SK-N-SH (cell line): Measurements from ENCODE around the gene VWF.

Experiments used
- CTCF ChIP-seq: fragments of 200-600 bp; sonication (generic); IDR thresholded peaks from 2 replicates; pipeline ENCODE4 v1.6.1; 2017; ENCODE audit warnings: antibody characterized with exemption, mild to moderate bottlenecking, moderate library complexity
- EP300 ChIP-seq, 2 experiments: IDR thresholded peaks; 2 replicates each; pipeline versions ENCODE4 v1.4.0 to v1.6.1; 2012; ENCODE audit warnings: borderline replicate concordance in 1 of 2, low read depth in 1 of 2, low read length in 1 of 2
- IRF3 ChIP-seq: fragments of 150-350 bp; IDR thresholded peaks from 2 replicates; pipeline ENCODE4 v1.6.1; 2016; ENCODE audit warnings: mild to moderate bottlenecking, low read depth, low read length
- MXI1 ChIP-seq: IDR thresholded peaks from 2 replicates; pipeline ENCODE4 v1.6.1; 2012; ENCODE audit warnings: mild to moderate bottlenecking, low read depth, low read length, improper control_type of control experiment
- POLR2AphosphoS5 ChIP-seq: IDR thresholded peaks from 2 replicates; pipeline ENCODE4 v1.6.1; 2012; ENCODE audit warnings: low read depth, low read length
- RAD21 ChIP-seq: IDR thresholded peaks from 2 replicates; pipeline ENCODE4 v1.6.1; 2012; ENCODE audit warnings: mild to moderate bottlenecking, low read length
- RCOR1 ChIP-seq: fragments of 150-350 bp; IDR thresholded peaks from 2 replicates; pipeline ENCODE4 v1.6.1; 2017; ENCODE audit warnings: antibody characterized with exemption, low read length
- REST ChIP-seq: IDR thresholded peaks from 2 replicates; pipeline ENCODE4 v1.6.1; 2012; ENCODE audit warnings: mild to moderate bottlenecking, low read depth, low read length, moderate library complexity
- SIN3A ChIP-seq: IDR thresholded peaks from 2 replicates; pipeline ENCODE4 v1.6.1; 2012; ENCODE audit warnings: low read depth, mild to moderate bottlenecking, low read length, moderate library complexity, borderline replicate concordance
- TAF1 ChIP-seq: IDR thresholded peaks from 2 replicates; pipeline ENCODE4 v1.6.1; 2012; ENCODE audit warnings: low read depth, mild to moderate bottlenecking, low read length, moderate library complexity, borderline replicate concordance
- YY1 ChIP-seq: IDR thresholded peaks from 2 replicates; pipeline ENCODE4 v1.4.0; 2012; ENCODE audit warnings: low read depth, mild to moderate bottlenecking
- ZBTB33 ChIP-seq: IDR thresholded peaks from 2 replicates; pipeline ENCODE4 v1.4.0; 2012; ENCODE audit warnings: low read depth, borderline replicate concordance

GRCh38 chr12:5963515-5963914, 161.0 kb downstream of the VWF start:
- TF ChIP-seq SIN3A (no peak), EP300 (IDR thresholded peaks at IDR 0.05; ENCODE audit: borderline replicate concordance in 1 of 2, low read depth in 1 of 2, low read length in 1 of 2) (no peak), REST (no peak), CTCF (no peak), POLR2AphosphoS5 (no peak), RAD21 (no peak), ZBTB33 (no peak), IRF3 (no peak), MXI1 (no peak), TAF1 (no peak), YY1 (no peak), RCOR1 (no peak)
